HepG2 (cell line): ENCODE data around the gene KIF15. TPM values are rescaled to one million over a fixed set of nuclear protein-coding genes. Genes with fewer than 3 reads are reported as not detected.

ENCODE experiments used
- CSRNP2 ChIP-seq: sonication (generic); formaldehyde crosslinking; conservative IDR thresholded peaks from 2 replicates; pipeline ENCODE4 v1.8.0; 2022; ENCODE audit warnings: low read depth, missing genetic modification reagents
- FIP1L1 ChIP-seq: fragments of 200-400 bp; formaldehyde crosslinking; IDR thresholded peaks from 2 replicates; pipeline ENCODE4 v1.6.1; 2018; ENCODE audit warnings: low read depth, mild to moderate bottlenecking, low read length, moderate library complexity, borderline replicate concordance; ENCODE audit not compliant: insufficient read depth
- HHEX ChIP-seq: IDR thresholded peaks from 2 replicates; pipeline ENCODE4 v1.6.1; 2016; ENCODE audit warnings: control low read depth
- HINFP ChIP-seq: sonication (generic); formaldehyde crosslinking; IDR thresholded peaks from 2 replicates; pipeline ENCODE4 v1.4.0; 2020; ENCODE audit warnings: low read depth, mild to moderate bottlenecking, missing genetic modification reagents
- LCORL ChIP-seq, 2 experiments: fragments of 450-650 bp in 1 of 2; sonication (generic) in 1 of 2; formaldehyde crosslinking in 1 of 2; IDR thresholded peaks; 2 replicates each; pipeline versions ENCODE4 v1.5.0 to v1.6.1; 2017 to 2020; ENCODE audit warnings: antibody characterized with exemption in 1 of 2, missing genetic modification reagents in 1 of 2
- POLR2A ChIP-seq, 2 experiments: IDR thresholded peaks; 2 replicates each; pipeline ENCODE4 v1.6.1; 2011; ENCODE audit warnings: low read depth in 2 of 2, low read length in 2 of 2, mild to moderate bottlenecking in 1 of 2, moderate library complexity in 1 of 2; ENCODE audit not compliant: insufficient read depth in 1 of 2
- SOX6 ChIP-seq, 2 experiments: fragments of 450-650 bp in 1 of 2; sonication (generic) in 1 of 2; formaldehyde crosslinking in 1 of 2; IDR thresholded peaks; 2 replicates each; pipeline versions ENCODE4 v1.4.0 to v1.6.1; 2017 to 2020; ENCODE audit warnings: antibody characterized with exemption in 1 of 2, mild to moderate bottlenecking in 1 of 2, missing genetic modification reagents in 1 of 2
- THAP8 ChIP-seq: sonication (generic); formaldehyde crosslinking; IDR thresholded peaks from 2 replicates; pipeline ENCODE4 v1.5.1; 2020; ENCODE audit warnings: missing genetic modification reagents, mild to moderate bottlenecking, borderline replicate concordance
- ZBTB33 ChIP-seq: sonication (generic); formaldehyde crosslinking; IDR thresholded peaks from 2 replicates; pipeline ENCODE4 v1.4.0; 2020; ENCODE audit warnings: missing genetic modification reagents
- ZNF501 ChIP-seq: sonication (generic); formaldehyde crosslinking; IDR thresholded peaks from 2 replicates; pipeline ENCODE4 v1.5.1; 2020; ENCODE audit warnings: mild to moderate bottlenecking, moderate library complexity, missing genetic modification reagents
- ZNF503 ChIP-seq: sonication (generic); formaldehyde crosslinking; IDR thresholded peaks from 2 replicates; pipeline ENCODE4 v1.4.0; 2020; ENCODE audit warnings: missing genetic modification reagents
- ZNF552 ChIP-seq: sonication (generic); formaldehyde crosslinking; IDR thresholded peaks from 2 replicates; pipeline ENCODE4 v1.9.0; 2022; ENCODE audit warnings: missing genetic modification reagents, mild to moderate bottlenecking, borderline replicate concordance
- ZNF691 ChIP-seq: sonication (generic); formaldehyde crosslinking; IDR thresholded peaks from 2 replicates; pipeline ENCODE4 v1.4.0; 2020; ENCODE audit warnings: missing genetic modification reagents, low read depth, mild to moderate bottlenecking, borderline replicate concordance
- polyA plus RNA-seq, 8 experiments: library from polyadenylated mRNA; depleted of rRNA in 3 of 8; stranded (reverse) in 7 of 8; unstranded in 1 of 8; fragments of >200 nt; fragmentation: Illumina TruSeq in 4 of 8; extraction: Trizol in 4 of 8; gene quantifications; 2 replicates each; pipeline versions ENCODE4 v1.2.1 to v1.2.3, GENCODE V29; 2011 to 2016; ENCODE audit warnings: low read depth in 4 of 8, missing spikeins in 1 of 8, mixed read lengths in 1 of 8; ENCODE audit not compliant: insufficient read depth in 1 of 8
- total RNA-seq, 5 experiments: library from RNA; depleted of rRNA; stranded (reverse); fragments of >200 nt; fragmentation: Illumina TruSeq; extraction: Trizol; gene quantifications; 2 replicates each; pipeline ENCODE4 v1.2.3, GENCODE V29; 2016; ENCODE audit warnings: low read depth in 1 of 5

The KIF15 gene
- total and polyA plus RNA-seq, 2 of the 13 experiments (the other 11 are each of a cell fraction or from before 2014, with no cell fraction given): 4.8 to 33.8 TPM

GRCh38 chr3:44899683-44900367 is 138.2 kb downstream of the KIF15 start (continued):
- TF ChIP-seq ZNF503 (CRISPR knock-in tag): no peak
- no peak for TF ChIP-seq THAP8 (CRISPR knock-in tag)
- TF ChIP-seq HINFP (CRISPR knock-in tag): no peak
- no peak for TF ChIP-seq ZBTB33 (CRISPR knock-in tag)
- no peak for TF ChIP-seq FIP1L1
- TF ChIP-seq LCORL (IDR thresholded peaks at IDR 0.05): no peak
- TF ChIP-seq LCORL (CRISPR knock-in tag; IDR thresholded peaks at IDR 0.05): 0 out of 2 replicates have a peak, but pooled peaks have one; percentile 39
- no peak for TF ChIP-seq POLR2A (IDR thresholded peaks at IDR 0.05; ENCODE audit: insufficient read depth in 1 of 2, low read depth in 2 of 2, low read length in 2 of 2)
- TF ChIP-seq HHEX (CRISPR knock-in tag): no peak
- no peak for TF ChIP-seq ZNF552 (CRISPR knock-in tag)
- TF ChIP-seq ZNF501: no peak
- TF ChIP-seq SOX6 (IDR thresholded peaks at IDR 0.05): no peak
- TF ChIP-seq SOX6 (CRISPR knock-in tag; IDR thresholded peaks at IDR 0.05): peak; percentile 29; the same call in 1 of the 2 replicates
- TF ChIP-seq CSRNP2 (CRISPR knock-in tag): no peak
- no peak for TF ChIP-seq ZNF691
